ENCODE data around the gene GALNTL6.

GRCh38 chr4:172660251-172660650 is 847.0 kb downstream of the GALNTL6 start:
- TF ChIP-seq CTCF (optimal IDR thresholded peaks at IDR 0.05 in 1 of 3, IDR thresholded peaks at IDR 0.05 in 1 of 3, conservative IDR thresholded peaks at IDR 0.05 in 1 of 3; ENCODE audit: extremely low read depth in 1 of 3, insufficient read depth in 2 of 3, low read length in 3 of 3) (no peak), EZH2 (IDR thresholded peaks at IDR 0.05; ENCODE audit: low read length) (no peak)

All from keratinocyte (primary cell).